ENCODE results near the gene SLC35F2. TPM values are rescaled to one million over a fixed set of nuclear protein-coding genes. Genes with fewer than 3 reads are reported as not detected.

SLC35F2 gene
- total RNA-seq, 1 donor from 2014 or later = 13.3 TPM

DNA sequence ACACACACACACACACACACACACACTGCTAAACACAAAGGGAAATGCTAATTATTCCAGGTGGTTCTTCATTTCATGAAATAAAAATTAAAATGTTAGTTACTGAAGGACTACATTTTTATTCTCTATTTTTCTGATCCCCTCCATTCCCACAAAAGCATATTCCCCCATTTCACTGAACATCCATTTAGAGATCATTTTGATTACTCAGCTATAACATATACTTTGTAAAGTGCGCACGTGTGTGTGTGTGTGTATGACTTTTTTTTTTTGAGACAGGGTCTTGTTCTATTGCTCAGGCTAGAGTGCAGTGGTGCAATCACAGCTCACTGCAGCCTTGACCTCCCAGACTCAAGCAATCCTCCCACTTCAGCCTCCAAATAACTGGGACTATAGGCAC is 42.6 kb downstream of the SLC35F2 start:
- DNase-seq (ENCODE audit: extremely low spot score in 2 of 2) = no peak
- TF ChIP-seq, protein P1, sequence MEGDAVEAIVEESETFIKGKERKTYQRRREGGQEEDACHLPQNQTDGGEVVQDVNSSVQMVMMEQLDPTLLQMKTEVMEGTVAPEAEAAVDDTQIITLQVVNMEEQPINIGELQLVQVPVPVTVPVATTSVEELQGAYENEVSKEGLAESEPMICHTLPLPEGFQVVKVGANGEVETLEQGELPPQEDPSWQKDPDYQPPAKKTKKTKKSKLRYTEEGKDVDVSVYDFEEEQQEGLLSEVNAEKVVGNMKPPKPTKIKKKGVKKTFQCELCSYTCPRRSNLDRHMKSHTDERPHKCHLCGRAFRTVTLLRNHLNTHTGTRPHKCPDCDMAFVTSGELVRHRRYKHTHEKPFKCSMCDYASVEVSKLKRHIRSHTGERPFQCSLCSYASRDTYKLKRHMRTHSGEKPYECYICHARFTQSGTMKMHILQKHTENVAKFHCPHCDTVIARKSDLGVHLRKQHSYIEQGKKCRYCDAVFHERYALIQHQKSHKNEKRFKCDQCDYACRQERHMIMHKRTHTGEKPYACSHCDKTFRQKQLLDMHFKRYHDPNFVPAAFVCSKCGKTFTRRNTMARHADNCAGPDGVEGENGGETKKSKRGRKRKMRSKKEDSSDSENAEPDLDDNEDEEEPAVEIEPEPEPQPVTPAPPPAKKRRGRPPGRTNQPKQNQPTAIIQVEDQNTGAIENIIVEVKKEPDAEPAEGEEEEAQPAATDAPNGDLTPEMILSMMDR (IDR thresholded peaks at IDR 0.05) = no peak
- TF ChIP-seq POLR2A (IDR thresholded peaks at IDR 0.05) (no peak), POLR2AphosphoS5 (IDR thresholded peaks at IDR 0.05; ENCODE audit: insufficient read depth in 1 of 2, low read depth in 1 of 2) (no peak)
- no peaks in the 10 kb centered on the region for H3K36me3 ChIP-seq
- H3K27ac ChIP-seq = no peak overlapping the region
- no peak overlapping the region for H3K4me3 ChIP-seq
- H3K4me1 ChIP-seq = no peaks in the 10 kb centered on the region
- no peaks in the 10 kb centered on the region for H3K27me3 ChIP-seq
- H3K9me3 ChIP-seq = no peaks in the 10 kb centered on the region
- intact Hi-C loops (cut with DNase I) = no loop called here

DNA sequence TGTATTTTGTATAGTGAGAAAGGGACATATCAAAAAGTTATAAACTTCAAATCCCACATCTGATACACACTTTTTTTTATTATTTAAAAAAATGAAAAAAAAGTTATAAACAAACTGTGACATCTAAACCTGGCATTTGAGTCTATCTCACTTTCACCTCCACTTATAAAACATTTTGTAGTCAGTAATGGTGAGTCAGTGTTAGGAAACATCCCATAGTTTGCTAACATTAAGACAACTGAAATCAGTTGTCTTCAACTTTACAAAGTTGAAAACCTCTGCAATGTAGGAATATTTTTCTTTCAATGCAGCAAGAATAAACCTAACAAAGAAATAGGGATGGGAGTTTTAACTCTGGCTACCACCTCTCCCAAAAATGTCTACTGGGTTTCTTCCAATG is 47.7 kb downstream of the SLC35F2 start:
- no peak overlapping the region for H3K27ac ChIP-seq
- no peaks in the 10 kb centered on the region for H3K4me1 ChIP-seq
- no peaks in the 10 kb centered on the region for H3K27me3 ChIP-seq
- no peak for TF ChIP-seq POLR2AphosphoS5 (IDR thresholded peaks at IDR 0.05; ENCODE audit: insufficient read depth in 1 of 2, low read depth in 1 of 2)
- no peak for TF ChIP-seq POLR2A (IDR thresholded peaks at IDR 0.05)
- TF ChIP-seq, protein P1 (IDR thresholded peaks at IDR 0.05) = no peak
- no peaks in the 10 kb centered on the region for H3K36me3 ChIP-seq
- intact Hi-C loops (cut with DNase I) = no loop called here
- DNase-seq (ENCODE audit: extremely low spot score in 2 of 2) = no peak
- H3K4me3 ChIP-seq = no peak overlapping the region
- no peaks in the 10 kb centered on the region for H3K9me3 ChIP-seq

DNA sequence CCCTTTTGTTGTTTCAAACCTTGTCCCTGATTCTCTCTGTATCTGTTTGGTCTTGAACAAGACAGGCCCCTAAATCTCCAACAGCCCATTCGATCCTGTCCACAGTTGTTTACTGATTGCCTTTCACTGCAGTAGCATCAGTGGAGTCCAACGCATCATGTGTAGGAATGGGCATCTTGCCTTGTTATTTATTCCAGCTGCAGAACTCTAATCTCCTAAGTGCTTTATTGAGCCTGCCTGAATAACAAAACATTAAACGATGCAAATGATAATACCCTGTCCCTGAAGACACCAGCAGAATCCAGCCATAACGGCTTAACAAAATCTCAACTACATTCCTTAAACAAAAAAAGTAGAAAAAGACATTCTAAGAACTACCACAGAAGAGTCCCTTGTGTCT is 50.1 kb downstream of the SLC35F2 start:
- H3K36me3 ChIP-seq = no peaks in the 10 kb centered on the region

DNA sequence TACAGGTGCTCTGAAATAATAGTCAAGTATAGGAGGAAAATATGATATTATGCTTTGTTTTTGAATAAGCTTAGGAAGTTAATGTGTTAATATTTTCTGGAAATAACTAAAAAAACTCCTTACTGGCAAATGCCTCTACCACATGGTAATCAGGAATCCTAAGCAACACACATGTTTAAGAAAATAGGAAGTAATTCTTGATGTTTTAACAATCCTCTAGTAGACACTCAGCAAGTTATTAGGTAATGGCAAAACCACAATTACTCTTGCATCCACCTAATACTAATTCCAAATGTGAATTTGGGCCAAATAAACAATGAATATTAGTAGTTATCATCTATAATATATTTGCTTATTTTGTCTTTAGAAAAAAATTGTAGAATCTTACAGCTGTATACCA is 53.6 kb downstream of the SLC35F2 start:
- no peak overlapping the region for H3K27ac ChIP-seq
- no peaks in the 10 kb centered on the region for H3K36me3 ChIP-seq
- no peak for DNase-seq (ENCODE audit: extremely low spot score in 2 of 2)
- TF ChIP-seq, protein P1 (IDR thresholded peaks at IDR 0.05) = no peak
- TF ChIP-seq POLR2AphosphoS5 (IDR thresholded peaks at IDR 0.05; ENCODE audit: insufficient read depth in 1 of 2, low read depth in 1 of 2) = no peak
- TF ChIP-seq POLR2A (IDR thresholded peaks at IDR 0.05) = no peak
- intact Hi-C loops (cut with DNase I) = no loop called here
- H3K27me3 ChIP-seq = no peaks in the 10 kb centered on the region
- no peaks in the 10 kb centered on the region for H3K9me3 ChIP-seq
- no peaks in the 10 kb centered on the region for H3K4me1 ChIP-seq
- no peak overlapping the region for H3K4me3 ChIP-seq

More for the DNA sequence above, 50.1 kb downstream of the SLC35F2 start:
- no peak overlapping the region for H3K27ac ChIP-seq
- no peak for DNase-seq (ENCODE audit: extremely low spot score in 2 of 2)
- intact Hi-C loops (cut with DNase I) = no loop called here
- H3K4me3 ChIP-seq = no peak overlapping the region
- no peaks in the 10 kb centered on the region for H3K27me3 ChIP-seq
- H3K4me1 ChIP-seq = no peaks in the 10 kb centered on the region
- no peaks in the 10 kb centered on the region for H3K9me3 ChIP-seq
- TF ChIP-seq POLR2A (IDR thresholded peaks at IDR 0.05) = no peak
- TF ChIP-seq, protein P1 (IDR thresholded peaks at IDR 0.05) = no peak
- TF ChIP-seq POLR2AphosphoS5 (IDR thresholded peaks at IDR 0.05; ENCODE audit: insufficient read depth in 1 of 2, low read depth in 1 of 2) = no peak

DNA sequence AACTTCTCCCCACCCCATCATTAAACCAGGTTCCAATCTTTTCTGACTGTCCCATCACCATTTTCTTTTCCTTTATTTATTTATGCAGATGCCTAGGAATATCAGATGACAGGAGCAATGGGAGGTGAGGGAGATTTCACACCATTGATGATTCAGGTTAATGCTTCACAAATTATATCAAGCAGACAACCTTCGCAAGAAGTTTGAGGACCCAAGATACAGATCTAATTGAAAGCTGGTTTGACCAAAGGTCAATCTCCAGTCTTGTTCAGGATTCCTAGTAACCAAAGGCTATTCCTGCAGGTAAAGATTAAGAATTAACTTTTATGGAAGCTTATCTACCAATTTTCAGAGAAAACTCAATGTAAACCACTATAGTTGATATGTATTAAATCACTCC is 54.4 kb downstream of the SLC35F2 start:
- Histone ChIP-seq H3K4me1 (no peaks in the 10 kb centered on the region), H3K36me3 (no peaks in the 10 kb centered on the region), H3K9me3 (no peaks in the 10 kb centered on the region), H3K4me3 (no peak overlapping the region), H3K27me3 (no peaks in the 10 kb centered on the region), H3K27ac (no peak overlapping the region)
- no peak for DNase-seq (ENCODE audit: extremely low spot score in 2 of 2)
- intact Hi-C loops (cut with DNase I) = no loop called here
- TF ChIP-seq, protein P1 (IDR thresholded peaks at IDR 0.05) = no peak
- no peak for TF ChIP-seq POLR2AphosphoS5 (IDR thresholded peaks at IDR 0.05; ENCODE audit: insufficient read depth in 1 of 2, low read depth in 1 of 2)
- no peak for TF ChIP-seq POLR2A (IDR thresholded peaks at IDR 0.05)

Measured in vagina (tissue), 2 donors.